Testis (tissue), 3 donors: ENCODE data around the gene CAMK2G. TPM values are rescaled to one million over a fixed set of nuclear protein-coding genes. Genes with fewer than 3 reads are reported as not detected.

Source experiments
- DNase-seq: peaks from one replicate; pipeline ENCODE4 v3.0.0-alpha.2; 2019
- H3K27ac ChIP-seq, 2 donors: fragments of 200-600 bp; sonication (generic); one replicate each; pipeline ENCODE4 v1.5.1; 2019
- H3K27me3 ChIP-seq: fragments of 200-600 bp; sonication (generic); one replicate; pipeline ENCODE4 v1.5.1; 2019
- H3K36me3 ChIP-seq: fragments of 200-600 bp; sonication (generic); one replicate; pipeline ENCODE4 v1.5.1; 2017; ENCODE audit warnings: low read depth; ENCODE audit errors: missing control alignments
- H3K4me1 ChIP-seq: fragments of 200-600 bp; sonication (generic); one replicate; pipeline ENCODE4 v1.5.1; 2019
- H3K4me3 ChIP-seq, 2 donors: fragments of 200-600 bp; sonication (generic); one replicate each; pipeline ENCODE4 v1.5.1; 2017 to 2019
- H3K9me3 ChIP-seq: fragments of 200-600 bp; sonication (generic); one replicate; pipeline ENCODE4 v1.5.1; 2017
- CTCF ChIP-seq, 3 experiments: fragments of 450-650 bp in 2 of 3; fragments of 200-600 bp in 1 of 3; sonication (generic) in 1 of 3; IDR thresholded peaks; one replicate each; pipeline ENCODE4 v1.5.1; 2016 to 2019; ENCODE audit warnings: antibody characterized with exemption in 3 of 3, mild to moderate bottlenecking in 2 of 3, moderate library complexity in 1 of 3
- POLR2A ChIP-seq: fragments of 450-650 bp; IDR thresholded peaks from one replicate; pipeline ENCODE4 v1.6.1; 2017; ENCODE audit warnings: antibody characterized with exemption, mild to moderate bottlenecking, moderate library complexity
- WGBS, 2 donors: methylation state at CpG; one replicate each; pipeline ENCODE4 v1.1.5; 2018; 5-methylcytosine and 5-hydroxymethylcytosine counted together
- intact Hi-C: fragments of 100-400 bp; cut with DNase I; formaldehyde crosslinking; loops from one replicate; pipeline ENCODE4 v1.15.1; 2023; ENCODE audit warnings: low total_unique reads
- polyA plus RNA-seq: library from polyadenylated mRNA; stranded (reverse); fragments of 350-450 nt; fragmentation: Illumina TruSeq; extraction: RNeasy Lipid Tissue Mini Kit (QIAGEN cat#74804); gene quantifications from one replicate; pipeline ENCODE4 v1.2.3, GENCODE V29; 2014; ENCODE audit warnings: low read depth, low replicate concordance; ENCODE audit not compliant: insufficient read depth
- total RNA-seq, 2 donors: library from RNA; depleted of rRNA; stranded (reverse); fragments of >200 nt; gene quantifications; one replicate each; pipeline ENCODE4 v1.2.3, GENCODE V29; 2016

The CAMK2G gene
- total and polyA plus RNA-seq, 3 donors from 2014 or later: 16.5 to 29.7 (median 25.4) TPM

- TF ChIP-seq CTCF (IDR thresholded peaks at IDR 0.05) (no peak), POLR2A (no peak)
- Histone ChIP-seq H3K9me3 (no peaks in the 10 kb centered on the region), H3K27ac (peak overlapping the region in 1 of 2 donors; percentile 58), H3K4me3 (no peak overlapping the region), H3K4me1 (peaks cover 18% of the 10 kb centered on the region), H3K36me3 (no peaks in the 10 kb centered on the region), H3K27me3 (no peaks in the 10 kb centered on the region)
- intact Hi-C loops: no loop called here
- WGBS, 2 donors: 34 to 69% methylated on average over 15 of the region's 15 CpGs
- DNase-seq: peak; percentile 37
Measured at GRCh38 chr10:73850863-73851461, 23.4 kb downstream of the CAMK2G start.

- no peaks in the 10 kb centered on the region for H3K27me3 ChIP-seq
- no peak overlapping the region for H3K4me3 ChIP-seq
- H3K36me3 ChIP-seq: no peaks in the 10 kb centered on the region
- no peaks in the 10 kb centered on the region for H3K9me3 ChIP-seq
- peak overlapping the region in 1 of 2 donors; percentile 58 for H3K27ac ChIP-seq
- peaks cover 18% of the 10 kb centered on the region for H3K4me1 ChIP-seq
- WGBS, 2 donors: 81 to 88% methylated on average over 7 to 8 of the region's 8 CpGs
- intact Hi-C loops: no loop called here
- no peak for DNase-seq
- TF ChIP-seq POLR2A: no peak
- no peak for TF ChIP-seq CTCF (IDR thresholded peaks at IDR 0.05)
Measured at GRCh38 chr10:73850211-73850610, 24.1 kb downstream of the CAMK2G start.

- no peaks in the 10 kb centered on the region for H3K9me3 ChIP-seq
- no peaks in the 10 kb centered on the region for H3K36me3 ChIP-seq
- TF ChIP-seq POLR2A (no peak), CTCF (IDR thresholded peaks at IDR 0.05) (peak; percentile 95 to 99 (median 99))
- H3K27me3 ChIP-seq: no peaks in the 10 kb centered on the region
- intact Hi-C loops: loop anchor here (2.0 kb wide), 1 partner anchor 32 kb away; no protein-coding TSS in a partner anchor
- H3K4me1 ChIP-seq: peaks cover 18% of the 10 kb centered on the region
- H3K27ac ChIP-seq: no peak overlapping the region
- WGBS, 2 donors: 49 to 55% methylated on average over 15 to 17 of the region's 17 CpGs
- no peak overlapping the region for H3K4me3 ChIP-seq
- peak; percentile 91 for DNase-seq
Measured at GRCh38 chr10:73848821-73849489, 25.4 kb downstream of the CAMK2G start.

GRCh38 chr10:73847031-73847430, 27.3 kb downstream of the CAMK2G start:
- Histone ChIP-seq H3K27ac (no peak overlapping the region), H3K36me3 (no peaks in the 10 kb centered on the region), H3K9me3 (no peaks in the 10 kb centered on the region), H3K4me1 (peaks cover 18% of the 10 kb centered on the region), H3K27me3 (no peaks in the 10 kb centered on the region), H3K4me3 (no peak overlapping the region)
- intact Hi-C loops: no loop called here
- TF ChIP-seq POLR2A: no peak
- no peak for TF ChIP-seq CTCF (IDR thresholded peaks at IDR 0.05)
- no peak for DNase-seq
- WGBS, 2 donors: 93 to 97% methylated on average over 6 to 7 of the region's 7 CpGs
